H1 (cell line): Measurements from ENCODE around the gene ZNF488. TPM values are rescaled to one million over a fixed set of nuclear protein-coding genes. Genes with fewer than 3 reads are reported as not detected.

Experiments used
- EP300 ChIP-seq, 2 experiments: IDR thresholded peaks; 1 replicate in 1 of 2; 2 replicates in 1 of 2; pipeline ENCODE4 v1.6.1; 2011 to 2012; ENCODE audit warnings: low read depth in 2 of 2, low read length in 2 of 2, mild to moderate bottlenecking in 2 of 2, borderline replicate concordance in 1 of 2, inconsistent platforms in 1 of 2, moderate library complexity in 1 of 2
- HDAC2 ChIP-seq, 2 experiments: fragments of 300-600 bp in 1 of 2; sonication (generic) in 1 of 2; IDR thresholded peaks; 2 replicates each; pipeline ENCODE4 v1.6.1; 2011 to 2012; ENCODE audit warnings: low read depth in 2 of 2, low read length in 2 of 2, mild to moderate bottlenecking in 2 of 2, moderate library complexity in 2 of 2, borderline replicate concordance in 1 of 2, inconsistent platforms in 1 of 2
- HDAC6 ChIP-seq: IDR thresholded peaks from one replicate; pipeline ENCODE4 v1.7.1; 2012; ENCODE audit warnings: low read depth, mild to moderate bottlenecking, inconsistent platforms, low read length, moderate library complexity
- MAFK ChIP-seq: IDR thresholded peaks from 2 replicates; pipeline ENCODE4 v1.6.1; 2012; ENCODE audit warnings: low read depth, mild to moderate bottlenecking, improper control_type of control experiment, low read length
- POU5F1 ChIP-seq: IDR thresholded peaks from 2 replicates; pipeline ENCODE4 v1.6.1; 2011; ENCODE audit warnings: low read depth, mild to moderate bottlenecking, low read length, moderate library complexity
- polyA plus RNA-seq, 7 experiments: library from polyadenylated mRNA; depleted of rRNA in 3 of 7; stranded (reverse) in 5 of 7; unstranded in 2 of 7; fragments of >200 nt in 5 of 7; fragments of 200-250 nt in 2 of 7; gene quantifications; 1 replicate in 5 of 7; 2 replicates in 1 of 7; 4 replicates in 1 of 7; pipeline versions ENCODE4 v1.2.1 to v1.2.3, GENCODE V29; 2011 to 2013; ENCODE audit warnings: missing spikeins in 2 of 7, mixed read lengths in 2 of 7
- total RNA-seq: library from RNA; stranded (reverse); fragmentation: NEBNext Ultra II Directional; extraction: Animal tissue kit (Norgen Biotek cat#: 25700); gene quantifications from 2 replicates; pipeline ENCODE4 v1.2.1, GENCODE V29; 2021

The ZNF488 gene
- total and polyA plus RNA-seq, 2 of the 8 experiments (the other 6 are each of a cell fraction or from before 2014, with no cell fraction given): 7.9 to 11.4 TPM

- no peak for TF ChIP-seq HDAC2 (IDR thresholded peaks at IDR 0.05; ENCODE audit: borderline replicate concordance in 1 of 2, low read depth in 2 of 2, low read length in 2 of 2)
- TF ChIP-seq POU5F1: no peak
- no peak for TF ChIP-seq MAFK
- no peak for TF ChIP-seq EP300 (IDR thresholded peaks at IDR 0.05; ENCODE audit: borderline replicate concordance in 1 of 2, low read depth in 2 of 2, low read length in 2 of 2)
- TF ChIP-seq HDAC6: no peak
Measured at GRCh38 chr10:47403446-47404318, 19.6 kb upstream of the ZNF488 start (continued).
